ENCODE data around the gene RHCG. TPM values are rescaled to one million over a fixed set of nuclear protein-coding genes. Genes with fewer than 3 reads are reported as not detected.
A peak's percentile ranks its signal among the peaks of the same experiment; 100 is the strongest.

RHCG gene
- polyA plus RNA-seq, 1 of the 3 experiments (the other 2 are of a cell fraction), result not detected

DNA sequence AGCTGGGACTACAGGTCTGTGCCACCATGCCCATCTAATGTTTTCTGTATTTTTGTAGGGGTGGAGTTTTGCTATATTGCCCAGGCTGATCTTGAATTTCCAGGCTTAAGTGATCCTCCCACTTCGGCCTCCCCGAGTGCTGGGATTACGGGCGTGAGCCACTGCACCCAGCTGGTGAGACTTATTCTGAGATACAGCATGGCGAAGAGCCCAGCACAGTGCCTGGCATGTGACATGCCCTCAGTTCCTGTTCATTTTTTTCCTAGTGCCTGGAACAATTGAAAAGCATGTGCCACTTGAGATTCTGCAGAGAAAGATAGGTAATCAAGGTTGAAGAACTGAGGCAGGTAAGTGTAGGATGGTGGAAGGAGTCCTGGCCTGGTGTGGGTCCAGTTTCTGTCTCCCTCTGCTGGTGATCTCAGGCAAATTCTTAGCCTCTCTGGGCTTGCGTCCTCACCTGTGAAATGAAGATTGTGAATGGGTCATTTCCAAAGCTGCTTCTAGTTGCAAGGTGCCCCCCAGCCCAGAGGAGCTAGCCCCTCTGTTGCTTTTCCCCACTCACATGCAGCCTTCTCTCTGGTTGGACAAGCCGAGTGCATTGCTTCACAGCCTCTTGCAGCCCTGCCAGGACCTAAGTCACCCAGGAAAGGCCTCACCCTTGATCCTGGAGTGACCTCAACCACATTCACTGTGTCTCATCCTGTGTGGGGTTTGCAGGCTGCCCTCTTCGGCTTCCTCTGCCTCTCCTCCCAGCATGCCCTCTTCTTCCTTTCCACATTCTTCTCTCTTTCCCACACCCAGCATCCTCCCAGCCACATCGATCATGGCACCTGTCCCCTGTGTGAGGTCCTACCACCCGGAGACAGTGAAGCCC is 4.3 kb upstream of the RHCG start:
- no peaks in the 10 kb centered on the region for H3K9me2 ChIP-seq
- WGBS (ENCODE audit: low lambda C conversion rate), result 77% methylated on average over 10 of the region's 10 CpGs
- H4K20me1 ChIP-seq (ENCODE audit: insufficient read depth), result no peaks in the 10 kb centered on the region
- H3K36me3 ChIP-seq (replicated peaks in 1 of 2; ENCODE audit: control insufficient read depth in 1 of 2, insufficient read depth in 2 of 2, low read length in 1 of 2), result no peaks in the 10 kb centered on the region
- H3K27me3 ChIP-seq (ENCODE audit: insufficient read depth), result no peaks in the 10 kb centered on the region
- H3K9ac ChIP-seq, result no peak overlapping the region
- no peaks in the 10 kb centered on the region for H3K9me3 ChIP-seq
- H3K27ac ChIP-seq (ENCODE audit: low read depth in 2 of 2, low read length in 1 of 2), result no peak overlapping the region
- no peaks in the 10 kb centered on the region for H3K79me2 ChIP-seq (ENCODE audit: insufficient read depth)
- H3K4me2 ChIP-seq, result no peak overlapping the region
- DNase-seq, result no peak
- TF ChIP-seq SMC3 (IDR thresholded peaks at IDR 0.05; ENCODE audit: low read depth, low read length), result no peak
- TF ChIP-seq, protein P1, sequence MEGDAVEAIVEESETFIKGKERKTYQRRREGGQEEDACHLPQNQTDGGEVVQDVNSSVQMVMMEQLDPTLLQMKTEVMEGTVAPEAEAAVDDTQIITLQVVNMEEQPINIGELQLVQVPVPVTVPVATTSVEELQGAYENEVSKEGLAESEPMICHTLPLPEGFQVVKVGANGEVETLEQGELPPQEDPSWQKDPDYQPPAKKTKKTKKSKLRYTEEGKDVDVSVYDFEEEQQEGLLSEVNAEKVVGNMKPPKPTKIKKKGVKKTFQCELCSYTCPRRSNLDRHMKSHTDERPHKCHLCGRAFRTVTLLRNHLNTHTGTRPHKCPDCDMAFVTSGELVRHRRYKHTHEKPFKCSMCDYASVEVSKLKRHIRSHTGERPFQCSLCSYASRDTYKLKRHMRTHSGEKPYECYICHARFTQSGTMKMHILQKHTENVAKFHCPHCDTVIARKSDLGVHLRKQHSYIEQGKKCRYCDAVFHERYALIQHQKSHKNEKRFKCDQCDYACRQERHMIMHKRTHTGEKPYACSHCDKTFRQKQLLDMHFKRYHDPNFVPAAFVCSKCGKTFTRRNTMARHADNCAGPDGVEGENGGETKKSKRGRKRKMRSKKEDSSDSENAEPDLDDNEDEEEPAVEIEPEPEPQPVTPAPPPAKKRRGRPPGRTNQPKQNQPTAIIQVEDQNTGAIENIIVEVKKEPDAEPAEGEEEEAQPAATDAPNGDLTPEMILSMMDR (IDR thresholded peaks at IDR 0.05), result peak; percentile 47
- H3K4me3 ChIP-seq (ENCODE audit: low read depth in 2 of 2, low read length in 1 of 2), result no peak overlapping the region
- POLR2A ChIA-PET, result no interaction called here
- CTCF ChIA-PET, result interaction anchor here (0.6 to 2.1 kb wide), 5 partner anchors 28 to 201 kb away, joined by 3 to 5 read pairs (median 4); no protein-coding TSS in a partner anchor
- H3F3A ChIP-seq (replicated peaks; ENCODE audit: insufficient read depth), result peaks cover 11% of the 10 kb centered on the region
- peaks cover 0 to 8% of the 10 kb centered on the region in 2 experiments; a peak in 1 of 4 replicates for H3K4me1 ChIP-seq (ENCODE audit: control insufficient read depth in 1 of 2, insufficient read depth in 2 of 2, low read depth in 1 of 2, low read length in 1 of 2)
- H2AFZ ChIP-seq (ENCODE audit: low read depth), result no peak overlapping the region

DNA sequence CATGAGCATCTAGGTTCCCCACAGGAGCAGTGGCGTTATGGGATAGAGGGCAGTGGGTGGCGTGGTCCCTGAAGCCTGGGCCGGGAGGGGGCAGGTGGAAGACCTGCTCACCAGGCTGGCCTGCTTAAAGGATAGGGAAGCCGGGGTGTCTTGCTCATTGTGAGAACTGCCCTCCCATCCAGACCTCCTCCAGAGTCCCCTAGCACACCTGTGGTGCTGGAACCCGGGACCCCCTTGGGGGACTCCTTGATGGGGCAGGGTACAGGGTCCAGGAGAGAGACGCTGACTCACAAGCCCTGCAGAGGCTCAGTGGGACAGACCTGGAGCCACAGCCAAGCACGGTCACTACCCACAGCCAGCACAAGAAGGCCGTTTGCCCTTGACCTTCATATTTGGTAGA is 2.8 kb upstream of the RHCG start:
- Histone ChIP-seq H3K36me3 (replicated peaks in 1 of 2; ENCODE audit: control insufficient read depth in 1 of 2, insufficient read depth in 2 of 2, low read length in 1 of 2) (no peaks in the 10 kb centered on the region), H3K9me3 (no peaks in the 10 kb centered on the region), H3K4me3 (ENCODE audit: low read depth in 2 of 2, low read length in 1 of 2) (no peak overlapping the region), H3K27ac (ENCODE audit: low read depth in 2 of 2, low read length in 1 of 2) (peak overlapping the region in 1 of 2 experiments; percentile 65; a peak in 1 of 4 replicates), H2AFZ (ENCODE audit: low read depth) (no peak overlapping the region), H3K4me2 (no peak overlapping the region), H3K9me2 (no peaks in the 10 kb centered on the region), H3F3A (replicated peaks; ENCODE audit: insufficient read depth) (peaks cover 11% of the 10 kb centered on the region), H3K9ac (no peak overlapping the region), H4K20me1 (ENCODE audit: insufficient read depth) (no peaks in the 10 kb centered on the region), H3K27me3 (ENCODE audit: insufficient read depth) (no peaks in the 10 kb centered on the region), H3K79me2 (ENCODE audit: insufficient read depth) (no peaks in the 10 kb centered on the region), H3K4me1 (ENCODE audit: control insufficient read depth in 1 of 2, insufficient read depth in 2 of 2, low read depth in 1 of 2, low read length in 1 of 2) (peaks cover 0 to 8% of the 10 kb centered on the region in 2 experiments; a peak in 1 of 4 replicates)
- WGBS (ENCODE audit: low lambda C conversion rate), result 87% methylated on average over 7 of the region's 8 CpGs
- TF ChIP-seq, protein P2, sequence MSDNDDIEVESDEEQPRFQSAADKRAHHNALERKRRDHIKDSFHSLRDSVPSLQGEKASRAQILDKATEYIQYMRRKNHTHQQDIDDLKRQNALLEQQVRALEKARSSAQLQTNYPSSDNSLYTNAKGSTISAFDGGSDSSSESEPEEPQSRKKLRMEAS (IDR thresholded peaks at IDR 0.05; ENCODE audit: low read depth), result no peak
- no peak for TF ChIP-seq GATA2 (CRISPR knock-in tag; IDR thresholded peaks at IDR 0.05)
- no peak for TF ChIP-seq RCOR1 (IDR thresholded peaks at IDR 0.05; ENCODE audit: low read length)
- ChIA-PET POLR2A (no interaction called here), CTCF (no interaction called here)
- no peak for DNase-seq

DNA sequence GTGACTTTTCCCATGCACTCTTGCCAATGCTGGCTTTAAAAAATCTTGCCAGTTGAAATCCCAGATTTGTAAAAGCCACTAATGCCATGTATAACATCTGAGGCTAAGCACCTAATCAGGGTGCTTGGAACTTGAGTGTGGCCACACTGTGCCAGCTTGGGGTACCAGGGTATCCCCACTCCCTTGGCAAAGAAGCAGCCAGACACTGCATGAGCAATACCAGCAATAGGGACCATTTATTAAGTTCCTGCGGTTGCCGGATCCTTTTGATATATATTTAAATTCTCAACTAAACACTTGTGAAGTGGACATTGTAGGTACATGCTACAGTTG is 2.2 kb upstream of the RHCG start:
- H3K27ac ChIP-seq (ENCODE audit: low read depth in 2 of 2, low read length in 1 of 2), result peak overlapping the region in 1 of 2 experiments; percentile 65; a peak in 2 of 4 replicates
- no peaks in the 10 kb centered on the region for H3K9me3 ChIP-seq
- no peak overlapping the region for H2AFZ ChIP-seq (ENCODE audit: low read depth)
- H3K4me3 ChIP-seq (ENCODE audit: low read depth in 2 of 2, low read length in 1 of 2), result no peak overlapping the region
- H3F3A ChIP-seq (replicated peaks; ENCODE audit: insufficient read depth), result peaks cover 11% of the 10 kb centered on the region
- WGBS (ENCODE audit: low lambda C conversion rate), result 96% methylated on average over 2 of the region's 2 CpGs
- H3K4me1 ChIP-seq (ENCODE audit: control insufficient read depth in 1 of 2, insufficient read depth in 2 of 2, low read depth in 1 of 2, low read length in 1 of 2), result peaks cover 0 to 8% of the 10 kb centered on the region in 2 experiments; a peak in 1 of 4 replicates
- H3K4me2 ChIP-seq, result no peak overlapping the region
- ChIA-PET POLR2A (no interaction called here), CTCF (no interaction called here)
- no peaks in the 10 kb centered on the region for H3K9me2 ChIP-seq
- no peak overlapping the region for H3K9ac ChIP-seq
- no peak for DNase-seq
- no peaks in the 10 kb centered on the region for H3K36me3 ChIP-seq (replicated peaks in 1 of 2; ENCODE audit: control insufficient read depth in 1 of 2, insufficient read depth in 2 of 2, low read length in 1 of 2)
- no peaks in the 10 kb centered on the region for H3K79me2 ChIP-seq (ENCODE audit: insufficient read depth)
- no peaks in the 10 kb centered on the region for H3K27me3 ChIP-seq (ENCODE audit: insufficient read depth)
- no peaks in the 10 kb centered on the region for H4K20me1 ChIP-seq (ENCODE audit: insufficient read depth)
- no peak for TF ChIP-seq YY1 (IDR thresholded peaks at IDR 0.05; ENCODE audit: low read depth)
- TF ChIP-seq RXRA (IDR thresholded peaks at IDR 0.05; ENCODE audit: borderline replicate concordance, low read depth), result no peak
- TF ChIP-seq, protein P3, sequence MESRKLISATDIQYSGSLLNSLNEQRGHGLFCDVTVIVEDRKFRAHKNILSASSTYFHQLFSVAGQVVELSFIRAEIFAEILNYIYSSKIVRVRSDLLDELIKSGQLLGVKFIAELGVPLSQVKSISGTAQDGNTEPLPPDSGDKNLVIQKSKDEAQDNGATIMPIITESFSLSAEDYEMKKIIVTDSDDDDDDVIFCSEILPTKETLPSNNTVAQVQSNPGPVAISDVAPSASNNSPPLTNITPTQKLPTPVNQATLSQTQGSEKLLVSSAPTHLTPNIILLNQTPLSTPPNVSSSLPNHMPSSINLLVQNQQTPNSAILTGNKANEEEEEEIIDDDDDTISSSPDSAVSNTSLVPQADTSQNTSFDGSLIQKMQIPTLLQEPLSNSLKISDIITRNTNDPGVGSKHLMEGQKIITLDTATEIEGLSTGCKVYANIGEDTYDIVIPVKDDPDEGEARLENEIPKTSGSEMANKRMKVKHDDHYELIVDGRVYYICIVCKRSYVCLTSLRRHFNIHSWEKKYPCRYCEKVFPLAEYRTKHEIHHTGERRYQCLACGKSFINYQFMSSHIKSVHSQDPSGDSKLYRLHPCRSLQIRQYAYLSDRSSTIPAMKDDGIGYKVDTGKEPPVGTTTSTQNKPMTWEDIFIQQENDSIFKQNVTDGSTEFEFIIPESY (IDR thresholded peaks at IDR 0.05; ENCODE audit: borderline replicate concordance, low read depth), result no peak
- TF ChIP-seq, protein P4, sequence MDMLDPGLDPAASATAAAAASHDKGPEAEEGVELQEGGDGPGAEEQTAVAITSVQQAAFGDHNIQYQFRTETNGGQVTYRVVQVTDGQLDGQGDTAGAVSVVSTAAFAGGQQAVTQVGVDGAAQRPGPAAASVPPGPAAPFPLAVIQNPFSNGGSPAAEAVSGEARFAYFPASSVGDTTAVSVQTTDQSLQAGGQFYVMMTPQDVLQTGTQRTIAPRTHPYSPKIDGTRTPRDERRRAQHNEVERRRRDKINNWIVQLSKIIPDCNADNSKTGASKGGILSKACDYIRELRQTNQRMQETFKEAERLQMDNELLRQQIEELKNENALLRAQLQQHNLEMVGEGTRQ (IDR thresholded peaks at IDR 0.05; ENCODE audit: borderline replicate concordance, low read depth, low read length), result no peak
- no peak for TF ChIP-seq RCOR1 (IDR thresholded peaks at IDR 0.05; ENCODE audit: low read length)
- no peak for TF ChIP-seq TEAD4 (IDR thresholded peaks at IDR 0.05; ENCODE audit: borderline replicate concordance, insufficient read depth)
- TF ChIP-seq ELF1 (IDR thresholded peaks at IDR 0.05), result no peak
- TF ChIP-seq GATA2 (CRISPR knock-in tag; IDR thresholded peaks at IDR 0.05), result no peak
- no peak for TF ChIP-seq CHD2 (IDR thresholded peaks at IDR 0.05; ENCODE audit: low read length, partially characterized antibody)
- TF ChIP-seq, protein P5, sequence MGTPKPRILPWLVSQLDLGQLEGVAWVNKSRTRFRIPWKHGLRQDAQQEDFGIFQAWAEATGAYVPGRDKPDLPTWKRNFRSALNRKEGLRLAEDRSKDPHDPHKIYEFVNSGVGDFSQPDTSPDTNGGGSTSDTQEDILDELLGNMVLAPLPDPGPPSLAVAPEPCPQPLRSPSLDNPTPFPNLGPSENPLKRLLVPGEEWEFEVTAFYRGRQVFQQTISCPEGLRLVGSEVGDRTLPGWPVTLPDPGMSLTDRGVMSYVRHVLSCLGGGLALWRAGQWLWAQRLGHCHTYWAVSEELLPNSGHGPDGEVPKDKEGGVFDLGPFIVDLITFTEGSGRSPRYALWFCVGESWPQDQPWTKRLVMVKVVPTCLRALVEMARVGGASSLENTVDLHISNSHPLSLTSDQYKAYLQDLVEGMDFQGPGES (IDR thresholded peaks at IDR 0.05; ENCODE audit: low read depth, low read length), result no peak

Data from SK-N-SH (cell line).